Gastrocnemius medialis (tissue), 4 donors: ENCODE results near the gene LINC00237.

ENCODE experiments used
- POLR2A ChIP-seq, 2 donors: fragments of 450-650 bp; IDR thresholded peaks; one replicate each; pipeline ENCODE4 v1.6.1; 2017; ENCODE audit warnings: antibody characterized with exemption in 2 of 2, mild to moderate bottlenecking in 2 of 2, moderate library complexity in 2 of 2
- TF ChIP-seq, protein P1 (sequence below), 5 experiments: fragments of 450-650 bp in 3 of 5; fragments of 200-600 bp in 2 of 5; sonication (generic) in 2 of 5; IDR thresholded peaks in 4 of 5; conservative IDR thresholded peaks in 1 of 5; 1 replicate in 4 of 5; 2 replicates in 1 of 5; pipeline ENCODE4 v1.5.1; 2016 to 2019; ENCODE audit warnings: antibody characterized with exemption in 5 of 5, mild to moderate bottlenecking in 3 of 5, moderate library complexity in 3 of 5

DNA sequence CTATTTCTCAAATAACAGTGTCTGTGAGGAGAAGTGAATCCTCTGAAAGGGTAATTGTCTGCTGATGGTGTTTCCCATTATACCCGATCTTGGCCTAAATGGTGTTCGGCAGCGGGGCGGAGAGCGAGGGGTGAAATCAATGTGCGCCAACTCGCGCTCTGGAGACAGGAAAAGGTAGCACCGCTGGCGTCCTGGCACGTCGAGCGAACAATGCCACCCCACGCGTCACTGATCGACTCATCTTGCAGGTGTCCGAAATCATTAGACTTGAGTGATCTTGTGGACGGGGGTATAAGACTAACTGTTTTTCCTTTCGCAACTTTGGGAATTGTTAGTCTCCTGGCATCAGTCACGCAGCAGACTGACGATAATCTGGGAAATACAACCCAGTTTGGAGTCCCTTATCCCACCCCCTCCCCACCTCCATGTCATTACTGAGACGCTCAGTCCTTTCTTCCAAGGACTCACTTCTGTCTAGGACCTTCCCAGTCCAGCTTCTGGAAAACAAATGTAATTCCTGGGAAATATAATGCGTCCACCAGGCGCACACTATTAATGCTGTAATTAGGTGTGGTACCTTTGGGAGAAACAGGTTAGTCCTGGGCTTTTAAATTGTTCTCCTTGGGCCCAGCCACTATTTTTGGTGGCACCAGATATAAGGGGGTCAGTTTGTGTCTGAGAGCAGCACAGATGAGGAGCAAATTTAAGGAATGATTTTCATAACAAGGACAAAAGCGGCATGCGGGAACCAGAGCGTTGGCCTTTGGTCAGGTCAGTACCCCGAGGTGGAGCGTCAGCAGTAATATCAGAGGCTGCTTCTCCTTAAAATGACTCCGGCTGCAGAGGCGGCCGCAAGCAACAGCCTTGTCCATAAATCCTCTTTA, 2.3 kb downstream of the LINC00237 start:
- TF ChIP-seq, protein P1, sequence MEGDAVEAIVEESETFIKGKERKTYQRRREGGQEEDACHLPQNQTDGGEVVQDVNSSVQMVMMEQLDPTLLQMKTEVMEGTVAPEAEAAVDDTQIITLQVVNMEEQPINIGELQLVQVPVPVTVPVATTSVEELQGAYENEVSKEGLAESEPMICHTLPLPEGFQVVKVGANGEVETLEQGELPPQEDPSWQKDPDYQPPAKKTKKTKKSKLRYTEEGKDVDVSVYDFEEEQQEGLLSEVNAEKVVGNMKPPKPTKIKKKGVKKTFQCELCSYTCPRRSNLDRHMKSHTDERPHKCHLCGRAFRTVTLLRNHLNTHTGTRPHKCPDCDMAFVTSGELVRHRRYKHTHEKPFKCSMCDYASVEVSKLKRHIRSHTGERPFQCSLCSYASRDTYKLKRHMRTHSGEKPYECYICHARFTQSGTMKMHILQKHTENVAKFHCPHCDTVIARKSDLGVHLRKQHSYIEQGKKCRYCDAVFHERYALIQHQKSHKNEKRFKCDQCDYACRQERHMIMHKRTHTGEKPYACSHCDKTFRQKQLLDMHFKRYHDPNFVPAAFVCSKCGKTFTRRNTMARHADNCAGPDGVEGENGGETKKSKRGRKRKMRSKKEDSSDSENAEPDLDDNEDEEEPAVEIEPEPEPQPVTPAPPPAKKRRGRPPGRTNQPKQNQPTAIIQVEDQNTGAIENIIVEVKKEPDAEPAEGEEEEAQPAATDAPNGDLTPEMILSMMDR (IDR thresholded peaks at IDR 0.05 in 4 of 5, conservative IDR thresholded peaks at IDR 0.05 in 1 of 5) = no peak
- no peak for TF ChIP-seq POLR2A (IDR thresholded peaks at IDR 0.05)
